Heart left ventricle (tissue), 13 donors: ENCODE data around the gene PDCD1.
"Not testable (repeated sequence)": the region's sequence is repeated elsewhere in the genome, so short reads cannot be mapped to it uniquely, and the experiment has no call there.

Experiments used
- CTCF ChIP-seq, 12 donors: fragments of 200-600 bp; sonication (generic) in 4 of 12; IDR thresholded peaks; one replicate each; pipeline versions ENCODE4 v1.5.0 to v1.8.0; 2018 to 2022; ENCODE audit warnings: antibody characterized with exemption in 12 of 12, mild to moderate bottlenecking in 5 of 12
- POLR2A ChIP-seq, 2 donors: fragments of 450-650 bp; IDR thresholded peaks; one replicate each; pipeline ENCODE4 v1.6.1; 2017; ENCODE audit warnings: antibody characterized with exemption in 2 of 2, mild to moderate bottlenecking in 2 of 2, moderate library complexity in 2 of 2
- donor health status: ischemic (EF 13 %, LVEDD 7.1; RV severe dilation, severe dysfunction).
- donor health status: DM: no; HTN: yes; CAD: no.
- donor health status: DM: no; HTN: no; CAD: no.
- donor health status: ischemic (EF 25% LVEDD 6.9; RV normal size, moderate dysfunction).
- donor health status: ischemic (EF 25% LVEDD 5.7; RV mildly dilated, moderate dysfunction).
- donor health status: ischemic (EF 35%, LVEDD 5.7; RV mildly dilated, moderate dysfunction).
- donor health status: nonischemic (EF 11% LVEDD 7.7; RV severe dilation, severe dysfunction).
- donor health status: DM: yes; HTN: yes; CAD: no.
- donor health status: PGD.
- donor health status: ischemic (EF 29% LVEDD 5.4; RV normal size, mild dysfunction).
- donor health status: nonischemic (EF 23%, LVEDD 6.1; RV moderate dilation, normal function).

GRCh38 chr2:241823531-241824437, 34.9 kb downstream of the PDCD1 start:
- not testable (repeated sequence) for TF ChIP-seq CTCF, POLR2A (IDR thresholded peaks at IDR 0.05)
